ENCODE measurements around the gene DYNC1I2.

DNA sequence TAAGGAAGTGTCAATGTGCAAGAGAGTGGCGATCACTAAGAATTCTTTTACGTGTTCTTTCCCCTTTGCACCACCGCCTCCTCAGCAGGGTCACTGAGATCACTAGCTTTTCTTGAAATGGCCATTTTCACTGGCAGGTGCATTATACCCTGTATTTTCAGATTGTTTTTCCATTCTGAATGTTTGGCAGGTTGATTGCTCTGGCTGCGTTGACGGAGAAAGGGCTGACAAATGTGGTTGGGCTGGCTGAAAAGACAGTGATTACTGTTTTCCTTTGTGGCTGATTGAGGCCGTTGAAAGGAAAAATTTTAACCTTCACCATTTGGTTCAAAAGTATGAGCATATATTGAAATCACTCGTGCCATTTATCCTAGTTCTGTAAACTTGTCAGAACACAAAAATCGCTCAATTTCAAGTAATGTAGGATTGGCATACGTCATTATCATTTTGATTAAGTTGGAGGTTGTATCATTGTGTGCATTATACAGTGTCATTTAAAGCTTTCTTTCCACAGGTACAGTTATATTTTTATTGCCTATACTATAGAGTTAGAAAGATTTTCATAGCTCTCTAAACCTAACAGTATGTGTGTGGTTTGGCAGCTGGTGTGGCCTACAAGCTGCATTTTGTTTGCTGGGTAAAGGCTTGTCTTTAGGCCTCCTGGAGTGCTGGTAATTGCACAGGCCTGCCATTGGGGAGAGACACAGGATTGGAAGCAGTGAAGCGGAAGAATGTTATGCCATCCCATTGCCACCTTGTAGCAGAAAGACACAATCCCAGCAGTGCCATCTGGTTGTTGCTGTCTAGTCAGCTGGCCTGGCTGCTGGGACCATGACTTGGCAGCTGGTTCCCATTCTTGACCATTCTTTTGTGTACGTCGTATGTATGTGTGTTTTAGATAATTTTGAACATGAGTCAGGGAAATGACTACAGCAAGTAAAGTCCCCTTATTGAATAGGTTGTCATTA lies 36.7 kb downstream of the DYNC1I2 start:
- TF ChIP-seq TEAD4 (IDR thresholded peaks at IDR 0.05) (no peak), REST (IDR thresholded peaks at IDR 0.05; ENCODE audit: low read depth) (no peak), EP300 (IDR thresholded peaks at IDR 0.05; ENCODE audit: borderline replicate concordance) (no peak), CEBPB (IDR thresholded peaks at IDR 0.05) (no peak), TAF1 (IDR thresholded peaks at IDR 0.05; ENCODE audit: low read depth) (no peak), FOXM1 (IDR thresholded peaks at IDR 0.05; ENCODE audit: borderline replicate concordance, low read depth) (no peak), YY1 (IDR thresholded peaks at IDR 0.05; ENCODE audit: low read depth) (no peak), RAD21 (IDR thresholded peaks at IDR 0.05; ENCODE audit: low read depth) (no peak), TCF12 (IDR thresholded peaks at IDR 0.05; ENCODE audit: low read depth) (no peak), EGR1 (IDR thresholded peaks at IDR 0.05) (no peak)
- TF ChIP-seq, protein P1, sequence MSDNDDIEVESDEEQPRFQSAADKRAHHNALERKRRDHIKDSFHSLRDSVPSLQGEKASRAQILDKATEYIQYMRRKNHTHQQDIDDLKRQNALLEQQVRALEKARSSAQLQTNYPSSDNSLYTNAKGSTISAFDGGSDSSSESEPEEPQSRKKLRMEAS (IDR thresholded peaks at IDR 0.05): no peak
- TF ChIP-seq, protein P2, sequence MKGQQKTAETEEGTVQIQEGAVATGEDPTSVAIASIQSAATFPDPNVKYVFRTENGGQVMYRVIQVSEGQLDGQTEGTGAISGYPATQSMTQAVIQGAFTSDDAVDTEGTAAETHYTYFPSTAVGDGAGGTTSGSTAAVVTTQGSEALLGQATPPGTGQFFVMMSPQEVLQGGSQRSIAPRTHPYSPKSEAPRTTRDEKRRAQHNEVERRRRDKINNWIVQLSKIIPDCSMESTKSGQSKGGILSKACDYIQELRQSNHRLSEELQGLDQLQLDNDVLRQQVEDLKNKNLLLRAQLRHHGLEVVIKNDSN (IDR thresholded peaks at IDR 0.05): no peak

All from Ishikawa (cell line).